GM12874 (cell line): ENCODE data around the gene IKZF5.

Experiments
- CTCF ChIP-seq: IDR thresholded peaks from 2 replicates; pipeline ENCODE4 v1.5.1; 2011; ENCODE audit warnings: low read depth, mild to moderate bottlenecking, control low read depth, low read length, moderate library complexity; ENCODE audit not compliant: insufficient read depth

Gene IKZF5

DNA sequence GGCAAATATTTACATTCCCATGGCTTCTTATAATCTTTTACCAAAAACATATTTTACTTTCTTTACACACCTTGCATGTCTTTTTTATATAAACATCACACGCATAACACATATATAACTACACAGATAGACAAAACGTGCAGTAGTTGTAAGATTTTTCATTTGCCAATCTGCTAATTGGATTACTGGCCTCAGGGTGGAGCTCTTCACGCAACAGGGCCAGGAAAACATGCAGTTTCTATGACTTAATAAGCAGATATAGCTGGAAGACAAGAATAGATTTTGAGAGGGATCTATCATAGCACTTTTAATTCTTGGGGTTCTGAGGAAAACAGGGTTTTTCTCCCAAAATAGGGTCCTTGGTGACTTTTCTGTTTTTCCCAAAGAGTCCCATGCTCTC is 12.9 kb upstream of the IKZF5 start:
- peak; percentile 28; the same call in 1 of the 2 replicates for TF ChIP-seq CTCF

GRCh38 chr10:123019941-123020703 is 11.5 kb upstream of the IKZF5 start:
- TF ChIP-seq CTCF: no peak

- TF ChIP-seq CTCF: no peak
These were observed 10.7 kb upstream of the IKZF5 start for GRCh38 chr10:123019264-123019663.

DNA sequence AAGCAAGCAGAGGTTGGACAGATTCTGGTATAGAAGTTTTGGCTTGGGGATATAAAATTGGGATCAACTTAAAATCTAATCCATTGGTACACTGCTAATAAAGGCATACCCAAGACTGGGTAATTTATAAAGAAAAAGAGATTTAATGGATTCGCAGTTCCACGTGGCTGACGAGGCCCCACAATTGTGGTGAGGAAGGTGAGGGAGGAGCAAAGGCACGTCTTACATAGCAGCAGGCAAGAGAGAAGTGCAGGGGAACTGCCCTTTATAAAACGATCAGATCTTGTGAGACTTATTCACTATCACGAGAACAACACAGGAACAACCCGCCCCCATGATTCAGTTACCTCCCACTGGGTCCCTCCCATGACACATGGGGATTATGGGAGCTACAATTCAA is 9.9 kb upstream of the IKZF5 start:
- no peak for TF ChIP-seq CTCF

DNA sequence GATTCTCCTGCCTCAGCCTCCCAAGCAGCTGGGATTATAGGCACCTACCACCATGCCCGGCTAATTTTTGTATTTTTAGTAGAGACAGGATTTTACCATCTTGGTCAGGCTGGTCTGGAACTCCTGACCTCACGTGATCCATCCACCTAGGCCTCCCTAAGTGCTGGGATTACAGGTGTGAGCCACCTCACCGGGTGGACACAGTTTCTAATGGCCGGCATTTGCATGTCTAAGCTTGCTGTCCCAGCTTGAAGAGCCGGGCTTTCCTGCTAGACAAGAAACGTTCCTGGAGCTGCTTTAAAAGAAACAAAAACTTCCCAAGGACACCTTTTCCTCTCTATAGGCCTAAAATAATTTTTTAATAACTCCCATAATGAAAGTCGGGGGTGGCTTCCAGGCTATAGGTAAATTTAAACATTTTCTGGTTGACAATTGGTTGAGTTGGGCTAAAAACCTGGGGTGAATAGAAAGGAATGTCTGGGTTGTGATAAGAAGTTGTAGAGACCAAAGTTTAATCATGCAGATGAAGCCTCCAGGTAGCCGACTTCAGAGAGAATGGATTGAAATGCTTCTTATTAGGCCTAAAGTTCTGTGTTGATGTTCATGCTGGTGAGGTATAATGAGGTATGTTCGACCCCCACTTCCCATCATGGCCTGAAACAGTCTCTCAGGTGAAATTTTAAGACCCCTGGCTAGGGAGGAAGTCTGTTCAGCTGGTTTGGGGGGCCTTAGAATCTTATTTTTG is 9.0 kb upstream of the IKZF5 start:
- no peak for TF ChIP-seq CTCF

- TF ChIP-seq CTCF: no peak
These were observed 7.6 kb upstream of the IKZF5 start for GRCh38 chr10:123016228-123016627.

DNA sequence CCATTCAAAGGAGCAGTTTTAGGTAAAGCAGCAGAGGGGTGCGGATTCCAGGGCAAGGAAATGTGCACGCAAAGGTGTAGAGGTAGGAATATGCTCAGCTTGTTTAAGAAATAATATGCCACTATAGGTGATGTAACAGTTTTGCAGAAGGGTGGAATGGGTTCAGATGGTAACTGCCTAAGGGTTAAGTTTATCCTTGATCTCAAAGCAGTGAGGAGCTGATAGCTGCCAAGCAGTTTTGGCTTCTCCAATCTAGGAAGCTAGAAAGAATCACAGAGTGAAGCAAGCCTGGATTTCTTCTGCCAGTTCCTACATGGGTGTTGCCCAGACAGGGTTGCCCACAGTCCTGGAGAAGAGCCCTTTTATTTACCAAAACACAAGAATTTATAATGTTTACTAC is 6.2 kb upstream of the IKZF5 start:
- TF ChIP-seq CTCF: no peak
